Upper lobe of left lung (tissue), 6 donors: ENCODE measurements around the gene CDH13. TPM values are rescaled to one million over a fixed set of nuclear protein-coding genes. Genes with fewer than 3 reads are reported as not detected.

Source experiments
- ATAC-seq, 2 donors: fragments of 200-7000 bp; cut with Tn5 transposase; one replicate each; pipeline ENCODE4 v1.9.1; 2022; ENCODE audit warnings: mild to moderate bottlenecking in 2 of 2, moderate library complexity in 2 of 2; ENCODE audit not compliant: low FRiP score in 2 of 2
- DNase-seq, 2 donors: peaks; one replicate each; pipeline ENCODE4 v3.0.0-alpha.2; 2019 to 2020
- H3K27ac ChIP-seq, 4 donors: fragments of 200-600 bp; sonication (generic); one replicate each; pipeline ENCODE4 v1.5.1; 2016 to 2019
- H3K27me3 ChIP-seq, 4 donors: fragments of 200-600 bp; sonication (generic); one replicate each; pipeline ENCODE4 v1.5.1; 2017 to 2019
- H3K36me3 ChIP-seq, 4 donors: fragments of 200-600 bp; sonication (generic); one replicate each; pipeline ENCODE4 v1.5.1; 2016 to 2019
- H3K4me1 ChIP-seq, 4 donors: fragments of 200-600 bp; sonication (generic); one replicate each; pipeline ENCODE4 v1.5.1; 2018 to 2019
- H3K4me3 ChIP-seq, 4 donors: fragments of 200-600 bp; sonication (generic); one replicate each; pipeline ENCODE4 v1.5.1; 2017 to 2019; ENCODE audit warnings: mild to moderate bottlenecking in 2 of 4, moderate library complexity in 1 of 4
- H3K9me3 ChIP-seq, 4 donors: fragments of 200-600 bp; sonication (generic); one replicate each; pipeline ENCODE4 v1.5.1; 2018 to 2019
- EP300 ChIP-seq, 4 donors: sonication (generic); formaldehyde crosslinking; IDR thresholded peaks; one replicate each; pipeline ENCODE4 v1.5.1; 2017; ENCODE audit warnings: antibody characterized with exemption in 4 of 4, control low read depth in 2 of 4
- POLR2A ChIP-seq, 4 donors: fragments of 450-650 bp; IDR thresholded peaks; one replicate each; pipeline ENCODE4 v1.5.1; 2016 to 2017; ENCODE audit warnings: antibody characterized with exemption in 4 of 4, mild to moderate bottlenecking in 2 of 4
- POLR2AphosphoS5 ChIP-seq, 2 donors: sonication (generic); formaldehyde crosslinking; IDR thresholded peaks; one replicate each; pipeline ENCODE4 v1.5.1; 2017; ENCODE audit warnings: antibody characterized with exemption in 2 of 2
- WGBS, 2 donors: methylation state at CpG; one replicate each; pipeline ENCODE4 v1.1.5; 2017 to 2018; 5-methylcytosine and 5-hydroxymethylcytosine counted together
- total RNA-seq, 6 donors: library from RNA; depleted of rRNA in 4 of 6; stranded (reverse); fragments of >200 nt in 4 of 6; gene quantifications; one replicate each; pipeline versions ENCODE4 v1.1.0 to v1.2.1, GENCODE V29; 2016 to 2021
- TF ChIP-seq, protein P1 (sequence below), 6 experiments: fragments of 450-650 bp in 4 of 6; fragments of 200-600 bp in 2 of 6; sonication (generic) in 2 of 6; IDR thresholded peaks; one replicate each; pipeline ENCODE4 v1.5.1; 2016 to 2019; ENCODE audit warnings: antibody characterized with exemption in 6 of 6
- donor health status: DM: no; HTN: no; CAD: no; lungs with moderate emphysema.
- donor health status: DM: no; HTN: yes; CAD: no; lungs with severe emphysema.

The CDH13 gene
- total RNA-seq, 6 donors from 2014 or later, result 11.3 to 39.8 (median 19.9) TPM

DNA sequence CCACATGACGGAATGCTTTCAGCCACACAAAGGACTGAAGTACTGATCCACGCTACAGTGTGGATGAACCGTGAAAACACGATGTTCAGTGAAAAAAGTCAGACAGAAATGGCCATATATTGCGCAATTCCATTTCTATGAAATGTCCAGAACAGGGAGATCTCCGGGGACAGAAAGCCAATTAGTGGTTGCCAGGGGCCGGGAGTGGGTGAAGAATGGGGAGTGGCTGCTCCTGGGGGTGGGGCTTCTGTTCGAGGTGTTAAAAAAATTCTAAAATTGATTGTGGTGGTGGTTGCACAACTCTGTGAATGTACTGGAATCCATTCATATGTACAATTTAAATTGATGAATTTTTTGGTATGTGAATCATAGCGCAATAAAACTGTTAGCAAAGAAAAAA lies 1026.2 kb downstream of the CDH13 start:
- H3K27me3 ChIP-seq, result no peaks in the 10 kb centered on the region
- 77 to 78% methylated on average over 9 of the region's 9 CpGs for WGBS, 2 donors
- TF ChIP-seq EP300 (IDR thresholded peaks at IDR 0.05) (no peak), POLR2A (IDR thresholded peaks at IDR 0.05) (no peak), POLR2AphosphoS5 (IDR thresholded peaks at IDR 0.05) (no peak)
- TF ChIP-seq, protein P1, sequence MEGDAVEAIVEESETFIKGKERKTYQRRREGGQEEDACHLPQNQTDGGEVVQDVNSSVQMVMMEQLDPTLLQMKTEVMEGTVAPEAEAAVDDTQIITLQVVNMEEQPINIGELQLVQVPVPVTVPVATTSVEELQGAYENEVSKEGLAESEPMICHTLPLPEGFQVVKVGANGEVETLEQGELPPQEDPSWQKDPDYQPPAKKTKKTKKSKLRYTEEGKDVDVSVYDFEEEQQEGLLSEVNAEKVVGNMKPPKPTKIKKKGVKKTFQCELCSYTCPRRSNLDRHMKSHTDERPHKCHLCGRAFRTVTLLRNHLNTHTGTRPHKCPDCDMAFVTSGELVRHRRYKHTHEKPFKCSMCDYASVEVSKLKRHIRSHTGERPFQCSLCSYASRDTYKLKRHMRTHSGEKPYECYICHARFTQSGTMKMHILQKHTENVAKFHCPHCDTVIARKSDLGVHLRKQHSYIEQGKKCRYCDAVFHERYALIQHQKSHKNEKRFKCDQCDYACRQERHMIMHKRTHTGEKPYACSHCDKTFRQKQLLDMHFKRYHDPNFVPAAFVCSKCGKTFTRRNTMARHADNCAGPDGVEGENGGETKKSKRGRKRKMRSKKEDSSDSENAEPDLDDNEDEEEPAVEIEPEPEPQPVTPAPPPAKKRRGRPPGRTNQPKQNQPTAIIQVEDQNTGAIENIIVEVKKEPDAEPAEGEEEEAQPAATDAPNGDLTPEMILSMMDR (IDR thresholded peaks at IDR 0.05), result no peak
- DNase-seq (no peak), ATAC-seq (no peak)
- H3K9me3 ChIP-seq, result no peaks in the 10 kb centered on the region
- no peak overlapping the region for H3K4me3 ChIP-seq
- H3K36me3 ChIP-seq, result no peaks in the 10 kb centered on the region
- H3K27ac ChIP-seq, result no peak overlapping the region
- no peaks in the 10 kb centered on the region for H3K4me1 ChIP-seq

DNA sequence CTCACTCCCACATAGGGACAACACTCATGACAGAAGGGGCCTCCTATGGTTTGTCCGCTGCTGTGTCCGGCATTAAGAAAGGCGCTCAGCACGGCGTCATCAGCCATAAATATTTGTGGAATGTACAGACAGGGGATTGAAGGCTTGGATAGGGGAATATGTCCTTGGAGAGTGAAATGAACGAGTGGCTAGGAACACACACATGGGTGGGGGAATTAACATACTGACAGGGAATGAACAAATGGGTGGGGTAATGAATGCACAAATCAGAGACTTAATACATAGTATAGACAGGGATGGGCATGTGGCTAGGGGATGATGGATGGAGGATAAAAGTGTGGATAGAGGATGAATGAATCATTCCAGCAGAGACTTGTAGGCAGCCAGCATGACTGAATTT lies 1027.0 kb downstream of the CDH13 start:
- no peak overlapping the region for H3K4me3 ChIP-seq
- H3K27me3 ChIP-seq, result no peaks in the 10 kb centered on the region
- H3K27ac ChIP-seq, result no peak overlapping the region
- TF ChIP-seq EP300 (IDR thresholded peaks at IDR 0.05) (no peak), POLR2AphosphoS5 (IDR thresholded peaks at IDR 0.05) (no peak), POLR2A (IDR thresholded peaks at IDR 0.05) (no peak)
- TF ChIP-seq, protein P1 (IDR thresholded peaks at IDR 0.05), result no peak
- WGBS, 2 donors, result 85 to 87% methylated on average over 6 of the region's 6 CpGs
- ATAC-seq, result no peak
- H3K36me3 ChIP-seq, result no peaks in the 10 kb centered on the region
- no peak for DNase-seq
- H3K9me3 ChIP-seq, result no peaks in the 10 kb centered on the region
- H3K4me1 ChIP-seq, result no peaks in the 10 kb centered on the region

DNA sequence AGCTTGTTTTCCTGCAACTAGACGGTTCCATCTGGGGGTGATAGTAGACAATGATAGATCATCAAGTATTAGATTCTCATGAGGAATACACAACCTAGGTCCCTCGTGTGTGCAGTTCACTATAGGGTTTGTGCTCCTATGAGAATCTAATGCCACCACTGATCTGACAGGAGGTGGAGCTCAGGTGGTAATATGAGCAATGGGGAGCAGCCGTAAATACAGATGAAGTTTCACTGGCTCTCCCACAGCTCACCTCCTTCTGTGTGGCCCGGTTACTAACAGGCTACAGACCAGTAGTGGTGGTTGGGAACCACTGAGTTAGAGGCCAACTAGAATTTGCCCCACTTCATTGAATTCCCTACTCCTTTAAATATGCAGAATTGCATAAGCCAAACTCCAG lies 1033.5 kb downstream of the CDH13 start:
- H3K9me3 ChIP-seq, result no peaks in the 10 kb centered on the region
- ATAC-seq (no peak), DNase-seq (no peak)
- 83 to 90% methylated on average over 4 of the region's 4 CpGs for WGBS, 2 donors
- H3K4me1 ChIP-seq, result no peaks in the 10 kb centered on the region
- H3K4me3 ChIP-seq, result no peak overlapping the region
- no peak overlapping the region for H3K27ac ChIP-seq
- no peaks in the 10 kb centered on the region for H3K36me3 ChIP-seq
- TF ChIP-seq POLR2AphosphoS5 (IDR thresholded peaks at IDR 0.05) (no peak), POLR2A (IDR thresholded peaks at IDR 0.05) (no peak), EP300 (IDR thresholded peaks at IDR 0.05) (no peak)
- TF ChIP-seq, protein P1 (IDR thresholded peaks at IDR 0.05), result no peak
- H3K27me3 ChIP-seq, result no peaks in the 10 kb centered on the region

DNA sequence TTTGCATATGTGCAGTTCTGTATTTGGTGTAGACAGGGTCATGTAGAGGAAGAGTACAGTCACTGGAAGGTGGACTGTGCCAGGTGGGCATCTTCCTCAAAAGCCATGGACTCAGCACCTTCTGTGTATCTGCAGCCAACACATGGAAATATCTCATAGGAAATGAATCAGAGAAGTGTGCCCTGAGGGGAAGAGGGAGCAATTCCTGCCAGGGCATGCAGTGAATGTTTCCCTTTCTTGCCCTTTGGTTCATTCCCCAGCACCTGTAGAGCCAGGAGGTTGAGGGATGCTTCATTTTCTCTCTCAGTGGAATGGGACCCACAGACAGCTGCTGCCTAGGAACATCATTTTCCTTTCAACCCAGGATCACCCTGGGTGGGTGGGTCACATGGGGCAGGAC lies 1034.9 kb downstream of the CDH13 start:
- H3K27ac ChIP-seq, result no peak overlapping the region
- DNase-seq, result no peak
- no peak for ATAC-seq
- H3K27me3 ChIP-seq, result no peaks in the 10 kb centered on the region
- H3K9me3 ChIP-seq, result no peaks in the 10 kb centered on the region
- H3K4me1 ChIP-seq, result no peaks in the 10 kb centered on the region
- TF ChIP-seq POLR2A (IDR thresholded peaks at IDR 0.05) (no peak), EP300 (IDR thresholded peaks at IDR 0.05) (no peak)
- TF ChIP-seq, protein P1 (IDR thresholded peaks at IDR 0.05), result no peak
- no peaks in the 10 kb centered on the region for H3K36me3 ChIP-seq
- no peak overlapping the region for H3K4me3 ChIP-seq

DNA sequence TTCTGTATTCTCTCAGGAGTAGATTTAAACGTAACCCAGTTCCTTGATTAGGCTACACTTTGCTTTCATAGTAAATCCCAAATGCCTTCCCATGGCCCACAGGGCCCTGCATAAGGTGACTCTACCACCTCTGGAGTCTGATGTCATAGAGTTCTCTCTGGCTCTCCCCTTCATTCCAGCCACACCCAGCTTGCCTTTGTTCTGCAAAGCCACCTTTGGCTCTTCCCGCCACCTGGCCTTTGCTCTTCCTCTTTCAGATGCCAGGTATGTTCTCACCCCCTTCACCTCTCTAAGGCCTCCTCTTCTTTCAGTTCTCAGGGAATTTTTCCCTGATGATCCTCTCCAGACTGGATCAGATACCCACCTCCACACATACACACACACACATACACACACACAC lies 1039.7 kb downstream of the CDH13 start:
- 83 to 84% methylated on average over 2 of the region's 2 CpGs for WGBS, 2 donors
- TF ChIP-seq EP300 (IDR thresholded peaks at IDR 0.05), result no peak
- no peak for TF ChIP-seq POLR2A (IDR thresholded peaks at IDR 0.05)
- no peak for TF ChIP-seq POLR2AphosphoS5 (IDR thresholded peaks at IDR 0.05)
- TF ChIP-seq, protein P1 (IDR thresholded peaks at IDR 0.05), result no peak
- no peak for DNase-seq
- Histone ChIP-seq H3K27me3 (no peaks in the 10 kb centered on the region), H3K4me1 (no peaks in the 10 kb centered on the region), H3K4me3 (no peak overlapping the region), H3K9me3 (no peaks in the 10 kb centered on the region), H3K27ac (no peak overlapping the region), H3K36me3 (no peaks in the 10 kb centered on the region)
- ATAC-seq, result no peak
